DMS53 treated with DMSO at 0.1 percent for 48 hours (cell line): ENCODE measurements around the gene MND1.
A peak's percentile ranks its signal among the peaks of the same experiment; 100 is the strongest.
"Not testable (repeated sequence)": the region's sequence is repeated elsewhere in the genome, so short reads cannot be mapped to it uniquely, and the experiment has no call there.

Source experiments
- DNase-seq: peaks from one replicate; lab custom pipeline; 2025; ENCODE audit not compliant: unreplicated experiment; lab: John Stamatoyannopoulos, UW

Gene MND1

GRCh38 chr4:153401501-153401900, 57.0 kb downstream of the MND1 start:
- DNase-seq: no peak

DNA sequence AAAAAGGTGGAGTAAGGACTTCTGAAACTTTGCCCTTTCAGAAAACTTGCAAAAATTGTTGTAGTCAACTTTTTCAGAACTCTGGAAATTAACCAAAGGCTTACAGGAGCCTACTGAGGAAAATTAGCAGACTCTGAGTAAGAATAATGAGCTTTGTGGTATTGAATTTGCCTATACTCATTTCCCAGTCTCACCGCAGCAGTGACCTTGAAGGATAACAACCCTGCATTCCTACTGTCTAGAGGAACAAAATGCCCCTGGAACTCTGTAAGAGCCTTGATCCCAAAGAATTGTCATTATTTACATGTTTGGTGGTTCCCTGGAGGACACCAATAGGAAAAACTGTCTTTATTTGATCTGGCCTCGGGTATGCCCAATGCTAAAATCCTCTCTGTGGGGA, 57.9 kb downstream of the MND1 start:
- DNase-seq: no peak

GRCh38 chr4:153403726-153404125, 59.2 kb downstream of the MND1 start:
- DNase-seq: no peak

DNA sequence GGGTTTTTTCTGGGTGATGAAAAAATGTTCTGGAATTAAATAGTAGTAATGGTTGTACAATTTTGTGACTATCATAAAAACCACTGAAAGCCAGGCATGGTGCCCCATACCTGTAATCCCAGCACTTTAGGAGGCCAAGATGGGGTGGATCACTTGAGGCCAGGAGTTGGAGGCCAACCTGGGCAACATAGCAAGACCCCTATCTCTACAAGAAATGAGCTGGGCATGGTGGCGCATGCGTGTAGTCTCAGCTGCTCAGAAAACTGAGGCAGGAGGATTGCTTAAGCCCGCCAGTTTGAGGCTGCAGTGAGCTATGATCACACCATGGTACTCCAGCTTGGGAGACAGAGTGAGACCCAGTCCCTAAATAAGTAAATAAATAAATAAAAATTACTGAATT, 63.4 kb downstream of the MND1 start:
- DNase-seq: no peak

GRCh38 chr4:153408932-153409331, 64.4 kb downstream of the MND1 start:
- no peak for DNase-seq

DNA sequence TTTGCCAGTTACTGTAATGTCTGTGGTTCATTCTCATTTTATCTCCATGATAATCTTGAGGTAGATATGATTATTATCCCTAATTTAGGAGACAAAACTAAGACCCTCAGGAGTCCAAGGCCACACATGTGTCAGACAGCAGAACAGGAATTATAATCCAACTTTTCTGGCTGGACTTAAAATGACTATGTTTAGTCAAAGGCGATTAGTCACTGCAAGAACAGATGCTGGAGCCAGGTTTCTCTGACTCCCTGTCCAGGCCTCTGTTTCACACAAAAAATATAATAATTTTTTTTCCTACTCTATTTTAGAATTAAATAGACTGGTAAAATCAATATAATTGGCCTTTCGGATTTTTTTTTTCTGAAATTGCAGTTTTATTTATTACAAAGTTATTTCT, 64.9 kb downstream of the MND1 start:
- no peak for DNase-seq

DNA sequence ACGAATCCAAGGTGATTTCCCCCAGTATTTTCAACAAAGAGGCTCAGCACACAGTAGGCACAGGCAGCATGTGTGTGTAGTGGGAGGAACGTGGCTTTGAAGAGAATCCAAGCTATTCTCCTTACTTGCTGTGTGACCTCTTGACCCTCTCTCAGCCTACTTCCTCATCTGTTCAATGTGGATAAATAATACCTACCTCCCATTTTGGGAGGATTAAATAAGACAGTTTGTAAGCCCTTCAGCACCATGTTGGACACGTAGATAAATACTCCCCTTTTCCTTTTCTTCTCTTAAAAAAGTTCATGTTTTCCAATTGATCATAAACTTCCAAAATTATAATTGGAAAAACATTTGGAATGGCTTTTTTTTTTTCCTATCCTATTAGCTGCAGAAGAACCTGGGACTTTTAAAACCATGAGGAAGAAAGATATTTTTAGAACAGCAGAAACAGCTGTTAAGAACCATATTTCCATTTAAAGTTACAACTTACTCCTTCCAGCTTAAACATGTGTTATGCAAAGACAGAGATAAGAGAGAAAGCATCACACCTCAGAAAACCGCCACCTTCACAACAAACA, 65.5 kb downstream of the MND1 start:
- DNase-seq: no peak

- DNase-seq: no peak
Measured at GRCh38 chr4:153413842-153414241, 69.4 kb downstream of the MND1 start.

GRCh38 chr4:153416456-153416855, 72.0 kb downstream of the MND1 start:
- not testable (repeated sequence) for DNase-seq

- DNase-seq: no peak
Measured at GRCh38 chr4:153418121-153418520, 73.6 kb downstream of the MND1 start.

DNA sequence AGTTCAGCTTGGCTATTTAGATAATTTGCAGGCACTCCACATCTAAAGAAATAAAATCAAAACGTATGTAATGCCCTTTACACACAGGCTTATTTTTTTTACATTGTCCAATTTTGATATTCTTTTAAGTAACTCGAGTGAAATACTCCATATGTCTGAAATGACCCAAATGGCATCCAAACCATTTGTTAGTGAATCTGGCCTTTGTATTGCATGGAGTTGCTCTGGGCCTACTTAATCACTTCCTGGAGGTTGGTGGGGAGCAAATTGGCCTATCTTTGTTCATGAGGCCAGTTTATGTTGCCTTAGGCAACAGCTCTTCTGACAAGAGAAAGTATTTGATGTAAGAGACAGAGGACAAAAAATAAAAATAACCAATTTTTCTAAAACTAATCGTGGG, 74.1 kb downstream of the MND1 start:
- DNase-seq: no peak

GRCh38 chr4:153419029-153419428, 74.5 kb downstream of the MND1 start:
- no peak for DNase-seq

GRCh38 chr4:153419673-153420278, 75.3 kb downstream of the MND1 start:
- DNase-seq: no peak

GRCh38 chr4:153420361-153420760, 75.9 kb downstream of the MND1 start:
- DNase-seq: no peak

- no peak for DNase-seq
Measured at GRCh38 chr4:153421941-153422340, 77.5 kb downstream of the MND1 start.

- DNase-seq: no peak
Measured at GRCh38 chr4:153426207-153426885, 81.9 kb downstream of the MND1 start.

DNA sequence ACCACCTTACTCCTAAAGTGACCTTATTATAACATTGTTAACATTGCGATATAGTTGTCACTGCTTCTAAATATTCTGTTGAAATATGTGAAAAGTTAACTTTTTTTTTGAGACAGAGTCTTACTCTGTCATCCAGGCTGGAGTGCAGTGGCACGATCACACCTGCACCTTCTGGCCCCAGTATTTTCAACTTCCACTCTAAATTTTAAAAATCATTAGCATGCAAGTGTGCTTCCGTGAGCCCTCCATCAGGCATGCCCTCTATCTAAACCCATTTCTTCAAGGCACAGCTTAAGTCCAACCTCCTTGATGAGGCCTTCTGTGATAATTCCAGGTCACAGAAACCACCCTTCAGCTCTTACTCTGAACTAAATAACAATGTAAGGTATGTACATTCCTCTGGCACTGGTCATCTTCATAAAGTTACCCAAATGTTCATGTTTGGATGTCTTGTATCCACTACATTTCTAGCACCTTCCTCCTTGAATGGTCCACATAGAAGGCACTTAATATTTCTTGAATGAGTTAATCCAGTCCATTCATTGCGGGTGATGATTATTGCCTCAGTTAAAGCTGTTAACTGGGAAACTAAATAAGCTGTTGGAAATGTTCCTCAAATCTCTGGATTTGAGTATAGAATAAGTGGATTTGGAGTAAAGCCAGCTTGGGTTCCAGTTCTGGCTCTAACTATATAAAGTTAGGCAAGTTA, 83.0 kb downstream of the MND1 start:
- no peak for DNase-seq

DNA sequence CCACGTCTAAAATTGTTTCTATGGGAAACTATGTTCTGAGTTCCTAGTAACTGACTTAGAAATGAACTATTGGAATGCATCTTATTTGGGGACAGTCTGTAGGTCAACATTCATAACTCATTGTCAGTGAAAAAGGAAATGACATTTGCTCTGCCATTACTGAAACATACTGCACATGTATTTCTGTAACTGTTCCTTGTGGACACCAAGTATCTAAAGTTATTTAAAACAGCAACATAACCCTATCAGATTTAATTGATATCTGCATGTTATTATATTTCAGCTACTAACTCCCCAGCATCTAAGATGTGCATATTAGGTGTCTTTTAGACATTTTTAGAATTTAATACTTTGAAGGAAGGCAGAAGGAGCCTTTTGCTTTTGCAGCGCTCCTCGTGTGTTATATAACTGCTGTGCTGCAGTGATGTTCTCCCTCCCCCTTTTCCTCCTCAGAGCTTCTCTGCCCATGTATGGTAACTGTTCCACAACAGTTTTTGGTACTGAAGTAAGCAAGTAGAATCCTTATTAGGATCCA, 84.5 kb downstream of the MND1 start:
- no peak for DNase-seq

DNA sequence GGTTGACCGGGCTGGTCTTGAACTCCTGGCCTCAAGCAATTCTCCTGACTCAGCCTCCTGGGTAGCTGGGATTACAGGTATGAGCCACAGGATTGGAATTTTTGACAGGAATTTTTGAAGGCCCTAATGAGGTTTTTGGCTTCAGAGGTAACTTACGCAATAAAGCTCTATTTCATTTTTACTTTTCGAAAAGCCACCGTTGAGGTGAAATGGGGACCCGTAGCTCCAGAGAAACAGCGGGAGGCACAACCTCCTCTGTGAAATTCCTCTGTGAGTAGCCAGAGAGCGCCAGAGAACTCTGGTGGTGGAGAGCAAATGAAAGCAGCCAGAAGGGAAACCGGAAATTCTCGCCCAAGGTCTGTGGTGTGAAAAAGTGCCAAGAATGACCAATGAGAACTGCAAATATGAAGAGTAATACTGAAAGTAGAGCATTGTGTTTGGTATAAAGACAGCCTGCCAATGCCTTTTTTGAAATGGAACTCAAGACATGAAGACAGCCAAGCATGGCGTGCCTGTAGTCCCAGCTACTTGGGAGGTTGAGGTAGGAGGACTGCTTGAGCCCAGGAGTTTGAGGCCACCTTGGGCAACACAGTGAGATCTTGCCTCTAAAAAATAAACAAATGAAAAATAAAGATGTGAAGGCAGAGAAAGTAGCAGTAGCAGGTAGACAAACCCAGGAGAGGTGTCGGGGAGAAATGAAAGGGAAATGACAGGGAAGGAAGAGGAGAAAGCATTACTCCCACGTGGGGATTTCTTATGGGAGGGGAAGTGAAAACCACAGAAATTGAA, 88.7 kb downstream of the MND1 start:
- DNase-seq: peak; percentile 41

GRCh38 chr4:153433754-153434105, 89.2 kb downstream of the MND1 start:
- DNase-seq: no peak

- DNase-seq: no peak
Measured at GRCh38 chr4:153434190-153434589, 89.7 kb downstream of the MND1 start.
